ENCODE measurements around the gene ZC3H6. TPM values are rescaled to one million over a fixed set of nuclear protein-coding genes. Genes with fewer than 3 reads are reported as not detected.

Gene ZC3H6
- total RNA-seq, 1 experiment from 2014 or later: 5.3 TPM

GRCh38 chr2:112290088-112290487, 14.7 kb downstream of the ZC3H6 start:
- no peak overlapping the region for H3K27ac ChIP-seq (ENCODE audit: low read length)
- H3K36me3 ChIP-seq (ENCODE audit: control insufficient read depth, insufficient read depth, low read length): no peaks in the 10 kb centered on the region
- DNase-seq (ENCODE audit: low read depth, low spot score) (no peak), ATAC-seq (no peak)
- H3K9me3 ChIP-seq (ENCODE audit: control insufficient read depth, insufficient read depth, low read depth, low read length): no peaks in the 10 kb centered on the region
- TF ChIP-seq CTCF (IDR thresholded peaks at IDR 0.05) (no peak), REST (IDR thresholded peaks at IDR 0.05; ENCODE audit: insufficient read depth in 1 of 2, low read depth in 2 of 2, low read length in 1 of 2) (no peak), POLR2AphosphoS5 (IDR thresholded peaks at IDR 0.05; ENCODE audit: low read depth, low read length) (no peak), TCF7L2 (IDR thresholded peaks at IDR 0.05; ENCODE audit: low read depth, low read length) (no peak), SIN3A (IDR thresholded peaks at IDR 0.05; ENCODE audit: borderline replicate concordance, insufficient read depth, low read depth, low read length) (no peak)
- H3K4me3 ChIP-seq (ENCODE audit: low read depth in 2 of 2, low read length in 2 of 2): no peak overlapping the region
- in situ Hi-C loops (cut with HindIII; ENCODE audit: low pct_unique_long_range_greater_than_20kb, low sequenced_read_pairs) (no loop called here), intact Hi-C loops (cut with micrococcal nuclease; ENCODE audit: unreplicated experiment) (no loop called here)
- no peaks in the 10 kb centered on the region for H3K27me3 ChIP-seq (ENCODE audit: control insufficient read depth, insufficient read depth, low read length)
- no peaks in the 10 kb centered on the region for H3K4me1 ChIP-seq (ENCODE audit: control insufficient read depth, insufficient read depth, low read length)
- CTCF ChIA-PET: no interaction called here
- POLR2A ChIA-PET: no interaction called here
- BruUV-seq (replicated peaks): no TSS peak

- intact Hi-C loops (cut with micrococcal nuclease; ENCODE audit: unreplicated experiment): no loop called here
- CTCF ChIA-PET: no interaction called here
- no peak for TF ChIP-seq CTCF (IDR thresholded peaks at IDR 0.05)
- no peak for TF ChIP-seq REST (IDR thresholded peaks at IDR 0.05; ENCODE audit: insufficient read depth in 1 of 2, low read depth in 2 of 2, low read length in 1 of 2)
- no peak for TF ChIP-seq SIN3A (IDR thresholded peaks at IDR 0.05; ENCODE audit: borderline replicate concordance, insufficient read depth, low read depth, low read length)
- no peak for TF ChIP-seq TCF7L2 (IDR thresholded peaks at IDR 0.05; ENCODE audit: low read depth, low read length)
- TF ChIP-seq POLR2AphosphoS5 (IDR thresholded peaks at IDR 0.05; ENCODE audit: low read depth, low read length): no peak
- Histone ChIP-seq H3K27me3 (ENCODE audit: control insufficient read depth, insufficient read depth, low read length) (no peaks in the 10 kb centered on the region), H3K36me3 (ENCODE audit: control insufficient read depth, insufficient read depth, low read length) (no peaks in the 10 kb centered on the region), H3K4me1 (ENCODE audit: control insufficient read depth, insufficient read depth, low read length) (no peaks in the 10 kb centered on the region; the same call in 1 of the 2 replicates), H3K4me3 (ENCODE audit: low read depth in 2 of 2, low read length in 2 of 2) (no peak overlapping the region), H3K27ac (ENCODE audit: low read length) (no peak overlapping the region), H3K9me3 (ENCODE audit: control insufficient read depth, insufficient read depth, low read depth, low read length) (no peaks in the 10 kb centered on the region)
- no peak for ATAC-seq
- in situ Hi-C loops (cut with HindIII; ENCODE audit: low pct_unique_long_range_greater_than_20kb, low sequenced_read_pairs): no loop called here
- POLR2A ChIA-PET: no interaction called here
- BruUV-seq (replicated peaks): no TSS peak
- no peak for DNase-seq (ENCODE audit: low read depth, low spot score)
These were observed 15.3 kb downstream of the ZC3H6 start for GRCh38 chr2:112290648-112291047.

Data from Panc1 (cell line).